ENCODE results near the gene OR10K1. TPM values are rescaled to one million over a fixed set of nuclear protein-coding genes. Genes with fewer than 3 reads are reported as not detected.

OR10K1 gene
- total RNA-seq, 1 experiment from 2014 or later = not detected

GRCh38 chr1:158485455-158485854 is 23.8 kb downstream of the OR10K1 start:
- no peak for TF ChIP-seq CTCF (conservative IDR thresholded peaks at IDR 0.05)
- Histone ChIP-seq H4K5ac (ENCODE audit: insufficient read length, low read depth, low read length) (no peak overlapping the region), H3K23ac (ENCODE audit: insufficient read length, low read depth, low read length) (no peak overlapping the region), H3K56ac (ENCODE audit: insufficient read length, low read depth, low read length) (no peak overlapping the region), H3K4ac (ENCODE audit: low read depth, low read length) (no peak overlapping the region), H2AK5ac (ENCODE audit: insufficient read length, low read length) (no peak overlapping the region), H2BK12ac (ENCODE audit: insufficient read length, low read depth, low read length) (no peak overlapping the region), H2BK20ac (ENCODE audit: low read depth, low read length, poor library complexity, severe bottlenecking) (no peak overlapping the region), H3K79me1 (ENCODE audit: insufficient read depth, low read depth, low read length, poor library complexity, severe bottlenecking) (no peaks in the 10 kb centered on the region), H2BK15ac (ENCODE audit: low read depth, low read length) (no peak overlapping the region), H3K27ac (ENCODE audit: insufficient read length, low read depth, low read length) (no peak overlapping the region), H3K9ac (ENCODE audit: extremely low read depth, insufficient read length, low read length) (no peak overlapping the region), H3K14ac (ENCODE audit: insufficient read depth, low read length) (no peak overlapping the region), H4K20me1 (ENCODE audit: control insufficient read depth, insufficient read depth, insufficient read length) (no peaks in the 10 kb centered on the region), H2BK5ac (ENCODE audit: insufficient read length, low read length) (no peak overlapping the region), H3K79me2 (ENCODE audit: insufficient read depth, low read length) (no peaks in the 10 kb centered on the region), H3K9me3 (ENCODE audit: control insufficient read depth, low read depth, low read length) (no peaks in the 10 kb centered on the region), H3K18ac (ENCODE audit: insufficient read length, low read depth, low read length) (no peak overlapping the region), H3K23me2 (ENCODE audit: insufficient read length, low read depth, low read length, poor library complexity, severe bottlenecking) (no peaks in the 10 kb centered on the region), H3K4me2 (ENCODE audit: insufficient read depth, insufficient read length, low read length) (no peak overlapping the region), H4K91ac (ENCODE audit: insufficient read length, low read depth, low read length) (no peak overlapping the region), H2BK120ac (ENCODE audit: low read depth, low read length, poor library complexity, severe bottlenecking) (no peak overlapping the region), H3K27me3 (ENCODE audit: insufficient read depth, low read length) (no peaks in the 10 kb centered on the region), H2AFZ (ENCODE audit: low read length) (no peak overlapping the region), H3T11ph (ENCODE audit: low read length) (no peak overlapping the region), H3K4me1 (ENCODE audit: insufficient read depth, low read length) (no peaks in the 10 kb centered on the region; the same call in 1 of the 2 replicates), H4K8ac (replicated peaks; ENCODE audit: insufficient read length, low read depth, low read length) (no peak overlapping the region)
- Mint-ChIP-seq H3K4me3 (no peak overlapping the region), H3K9me3 (no peaks in the 10 kb centered on the region), H3K36me3 (ENCODE audit: insufficient read depth in 1 of 3, low read depth in 3 of 3) (no peaks in the 10 kb centered on the region), H3K27me3 (ENCODE audit: low read depth) (no peaks in the 10 kb centered on the region), H3K27ac (no peak overlapping the region), H3K4me1 (peaks cover 6 to 15% of the 10 kb centered on the region in 2 experiments)
- WGBS (ENCODE audit: extremely low coverage, insufficient read length, low lambda C conversion rate) = no CpG with 5 or more reads among the region's 2 CpGs
- DNase-seq = no peak

Data from H9 (cell line).